Stimulated activated CD4-positive, alpha-beta T cell treated with anti-CD3 and anti-CD28 coated beads, Interleukin-4, amount 100 ng/mL, for 24 hours (primary cell): ENCODE results near the gene FAXC.
"Not testable (repeated sequence)": the region's sequence is repeated elsewhere in the genome, so short reads cannot be mapped to it uniquely, and the experiment has no call there.

ENCODE experiments used
- DNase-seq: peaks from one replicate; pipeline ENCODE4 v3.0.0-alpha.2; 2020

The FAXC gene

DNA sequence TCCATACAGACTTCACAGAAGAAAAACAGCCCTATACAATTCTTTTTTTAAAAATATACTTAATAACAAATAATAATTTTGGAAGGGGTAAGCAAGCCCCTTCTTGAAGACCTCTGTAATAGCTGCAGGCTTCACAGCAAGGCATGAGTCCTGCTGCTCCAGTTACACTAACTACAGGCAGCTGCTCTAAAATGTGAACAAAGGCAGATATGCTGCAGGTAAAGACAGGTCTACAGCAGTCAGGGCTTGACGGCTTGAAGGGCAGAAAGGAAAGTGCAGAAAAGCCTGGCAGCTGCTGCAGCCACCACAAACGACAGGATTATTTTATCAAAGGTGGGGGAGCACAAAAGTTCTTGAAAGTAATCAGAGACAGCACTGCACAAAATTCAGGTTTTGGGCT, 11.3 kb downstream of the FAXC start:
- no peak for DNase-seq

DNA sequence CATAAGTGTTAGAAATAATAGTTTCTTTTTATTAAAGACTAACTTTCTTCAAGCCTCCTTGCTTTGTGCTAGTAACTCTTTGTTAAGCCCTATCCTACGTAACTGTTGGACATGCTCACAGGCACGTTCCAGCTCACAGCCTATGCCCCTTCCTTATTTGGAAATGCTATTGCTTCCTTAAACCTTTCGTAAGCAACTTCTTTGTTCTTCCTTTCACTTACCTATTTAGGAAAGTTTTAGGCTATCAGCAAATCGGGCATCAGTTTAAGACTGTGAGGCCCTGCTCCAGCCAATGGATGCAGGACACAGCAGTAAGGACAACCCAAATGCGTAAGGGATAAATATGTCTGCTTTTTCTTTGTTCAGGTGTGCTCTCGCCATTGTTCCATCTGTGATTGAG, 14.2 kb downstream of the FAXC start:
- not testable (repeated sequence) for DNase-seq

DNA sequence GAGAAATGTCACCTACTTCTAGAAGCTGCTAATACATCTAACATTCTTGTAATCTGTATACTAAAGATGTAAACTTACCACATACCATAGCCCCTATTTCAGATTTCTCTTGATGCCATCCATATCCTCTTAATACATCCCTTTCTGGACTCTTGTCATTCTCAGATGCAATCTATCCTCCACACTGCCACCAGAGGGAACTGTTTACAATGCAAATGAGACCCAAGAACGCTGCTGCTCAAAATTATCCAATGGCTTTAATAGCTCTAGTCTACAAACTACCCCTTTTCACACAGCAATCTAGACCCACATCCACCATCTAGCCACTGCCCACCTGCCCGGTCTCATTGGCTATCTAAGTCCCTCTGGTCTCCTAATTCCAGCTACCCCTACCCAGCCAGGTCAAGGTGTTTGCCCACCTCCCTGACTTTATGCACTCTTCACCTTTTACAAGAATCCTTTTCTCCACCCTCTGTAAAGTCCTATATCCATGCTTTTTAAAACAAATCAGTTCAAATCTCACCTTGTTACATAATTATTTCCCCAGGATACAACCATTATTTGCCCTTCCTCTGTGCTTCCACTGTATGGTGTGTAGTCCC, 14.8 kb downstream of the FAXC start:
- no peak for DNase-seq

DNA sequence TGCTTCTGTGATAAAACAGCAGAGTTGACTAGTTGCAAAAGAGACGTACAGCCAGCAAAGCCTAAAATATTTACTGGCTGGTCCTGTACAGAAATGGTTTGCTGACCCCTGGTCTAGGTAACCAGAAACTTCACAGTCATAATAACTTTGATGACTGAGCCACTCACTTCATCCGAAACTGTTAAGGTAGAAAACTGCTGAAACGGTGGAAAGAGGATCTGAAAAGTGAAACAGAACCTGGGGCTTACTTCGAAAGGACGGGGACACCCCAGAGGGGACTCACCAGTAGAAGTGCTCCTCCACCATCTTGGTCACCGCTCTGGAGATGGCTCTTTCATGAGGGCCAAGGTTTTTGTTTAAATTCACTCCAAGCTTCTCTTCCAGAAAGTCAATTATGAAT, 16.4 kb downstream of the FAXC start:
- no peak for DNase-seq

DNA sequence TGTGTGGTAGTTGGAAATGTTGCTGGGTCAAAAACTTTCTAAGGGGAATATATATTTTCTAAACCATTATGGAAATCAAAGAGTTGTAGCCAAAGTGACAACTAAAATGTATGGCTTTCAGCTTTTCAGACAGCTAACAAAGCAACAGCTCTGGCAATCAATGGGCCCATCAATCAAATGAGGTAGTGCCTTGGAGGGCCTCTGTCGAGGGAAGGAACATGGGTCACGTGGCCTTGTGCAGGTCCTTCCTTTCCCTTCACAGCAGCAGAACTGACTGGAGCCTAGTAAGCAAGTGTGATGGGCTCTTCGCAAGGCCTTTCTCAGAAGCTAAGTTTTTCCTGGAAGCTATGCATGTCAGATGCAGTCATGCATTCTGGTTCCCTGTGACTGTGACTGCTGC, 17.9 kb downstream of the FAXC start:
- no peak for DNase-seq

DNA sequence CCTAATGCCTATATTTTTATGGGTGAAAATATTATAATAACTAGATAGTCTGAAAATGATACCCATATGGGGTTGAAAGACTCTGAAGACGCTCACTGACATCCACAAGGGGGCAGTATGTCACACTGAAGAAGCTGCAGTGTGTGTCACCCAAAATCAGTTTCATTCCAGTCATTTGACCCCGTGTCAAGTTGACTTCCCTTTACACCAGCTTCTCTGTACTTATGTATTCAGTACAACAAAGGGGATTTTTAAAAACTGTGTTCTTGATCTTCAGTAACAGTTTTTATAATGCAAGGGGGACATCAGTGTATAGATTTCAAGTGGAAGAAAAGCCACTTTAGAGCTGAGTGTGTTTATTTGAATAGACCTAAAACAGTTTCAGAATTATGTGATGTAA, 19.3 kb downstream of the FAXC start:
- DNase-seq: peak; percentile 68

DNA sequence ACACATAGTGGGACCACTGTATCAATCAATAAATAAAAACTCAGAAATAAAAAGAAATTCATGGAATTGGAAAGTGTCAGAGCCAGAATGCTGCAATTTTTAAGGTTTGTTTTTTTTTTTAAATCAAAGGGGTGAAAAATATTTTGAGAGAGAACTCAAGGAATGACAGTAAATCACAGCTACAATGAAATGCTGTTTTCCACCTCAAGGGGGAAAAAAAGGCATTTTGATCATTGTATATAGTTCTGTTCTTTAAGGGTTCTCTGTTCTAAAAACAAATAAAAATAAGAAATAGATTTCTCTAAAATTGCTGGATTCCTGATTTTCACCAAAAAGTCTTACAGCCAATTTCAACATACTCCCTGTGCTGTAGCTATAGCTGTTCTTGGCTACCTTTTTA, 24.5 kb downstream of the FAXC start:
- no peak for DNase-seq

DNA sequence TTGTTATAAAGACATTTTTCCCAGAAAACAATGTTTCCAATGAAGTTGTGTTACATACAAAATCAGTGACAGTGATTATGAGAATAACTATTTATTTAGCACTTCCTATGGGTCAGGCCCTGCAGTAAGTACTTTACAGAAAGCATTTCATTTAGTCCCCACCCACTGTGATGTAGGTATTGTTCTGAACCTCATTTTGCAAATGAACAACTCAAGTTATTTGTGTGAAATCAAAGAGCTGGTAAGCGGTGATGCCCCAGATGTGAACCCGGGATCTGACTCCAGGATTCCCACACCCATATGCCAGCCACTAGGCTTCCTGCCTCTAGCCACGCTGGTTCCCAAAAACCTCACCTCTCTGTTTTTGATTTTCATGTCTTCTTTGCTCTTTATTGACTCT, 30.9 kb downstream of the FAXC start:
- DNase-seq: no peak

DNA sequence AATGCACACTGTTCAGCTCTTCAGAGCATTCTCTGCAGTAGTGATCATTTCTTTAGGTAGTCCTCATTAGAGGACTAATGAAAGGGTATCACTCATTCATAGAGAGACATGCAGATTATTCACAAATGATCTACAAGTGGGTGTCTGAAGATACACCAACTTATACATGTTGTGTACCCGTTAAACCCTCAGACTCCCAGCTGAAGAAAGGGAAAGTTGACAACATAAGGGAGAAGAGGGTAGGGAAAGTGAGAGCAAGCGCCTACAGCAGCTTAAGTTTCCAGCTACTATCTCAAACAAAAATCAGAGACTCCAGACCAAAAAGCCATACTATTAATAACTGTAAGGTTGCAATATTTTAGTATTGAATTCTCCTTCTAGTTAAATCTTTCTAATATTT, 37.1 kb downstream of the FAXC start:
- DNase-seq: no peak

DNA sequence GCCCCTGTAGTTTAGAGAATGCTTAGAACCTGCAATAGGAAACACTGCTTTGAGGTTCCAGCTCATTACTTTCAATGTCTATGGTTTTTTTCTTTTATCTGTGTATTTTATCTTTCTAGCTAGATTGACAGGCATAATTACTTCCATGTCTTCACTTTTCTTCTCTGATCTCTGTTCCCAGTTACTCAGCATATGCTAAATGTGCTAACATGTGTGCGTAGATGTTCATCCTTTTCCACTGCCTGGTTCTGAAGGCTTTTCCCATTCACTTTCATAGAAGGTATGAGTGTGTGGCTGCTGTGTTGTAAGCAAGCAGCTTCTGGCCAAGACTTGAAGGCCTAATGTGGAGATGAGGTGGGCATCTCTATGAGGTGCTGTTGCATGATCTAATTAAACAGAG, 38.9 kb downstream of the FAXC start:
- no peak for DNase-seq

DNA sequence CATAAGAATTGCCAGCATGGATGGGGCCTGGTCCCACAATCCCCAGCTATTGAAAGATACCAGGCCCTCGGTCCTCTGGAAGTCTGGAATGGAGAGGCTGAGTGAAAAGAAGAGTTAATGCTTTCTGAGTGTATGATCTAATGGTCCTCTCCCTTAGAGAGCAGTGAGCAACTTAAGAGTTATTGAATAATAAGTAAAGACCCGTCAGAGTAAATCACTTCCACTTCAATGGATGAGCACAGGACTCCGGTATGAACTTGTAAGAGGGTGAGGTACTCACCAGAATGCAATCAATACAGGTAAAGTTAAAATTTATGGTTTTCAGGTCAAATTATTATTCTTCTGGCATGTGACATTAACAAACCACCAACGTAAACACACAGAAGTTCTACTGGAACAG, 39.9 kb downstream of the FAXC start:
- no peak for DNase-seq

DNA sequence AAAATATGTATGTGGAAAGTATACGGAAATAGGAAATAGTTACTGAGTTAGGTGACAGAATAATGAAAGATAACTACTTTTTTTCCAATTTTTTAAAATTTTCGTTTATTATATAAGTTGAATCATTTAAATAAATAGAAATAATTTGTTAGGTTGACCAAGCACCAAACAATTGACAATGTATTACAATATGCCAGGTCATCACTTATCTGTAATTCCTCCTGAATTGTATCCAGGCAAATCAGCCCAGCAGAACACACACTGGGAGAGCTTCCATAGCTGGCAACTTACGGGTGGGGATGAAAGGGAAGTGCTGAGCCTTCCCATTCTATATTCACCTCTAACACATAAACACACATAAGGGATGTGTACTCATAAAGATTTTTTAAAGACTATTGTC, 40.7 kb downstream of the FAXC start:
- DNase-seq: no peak

DNA sequence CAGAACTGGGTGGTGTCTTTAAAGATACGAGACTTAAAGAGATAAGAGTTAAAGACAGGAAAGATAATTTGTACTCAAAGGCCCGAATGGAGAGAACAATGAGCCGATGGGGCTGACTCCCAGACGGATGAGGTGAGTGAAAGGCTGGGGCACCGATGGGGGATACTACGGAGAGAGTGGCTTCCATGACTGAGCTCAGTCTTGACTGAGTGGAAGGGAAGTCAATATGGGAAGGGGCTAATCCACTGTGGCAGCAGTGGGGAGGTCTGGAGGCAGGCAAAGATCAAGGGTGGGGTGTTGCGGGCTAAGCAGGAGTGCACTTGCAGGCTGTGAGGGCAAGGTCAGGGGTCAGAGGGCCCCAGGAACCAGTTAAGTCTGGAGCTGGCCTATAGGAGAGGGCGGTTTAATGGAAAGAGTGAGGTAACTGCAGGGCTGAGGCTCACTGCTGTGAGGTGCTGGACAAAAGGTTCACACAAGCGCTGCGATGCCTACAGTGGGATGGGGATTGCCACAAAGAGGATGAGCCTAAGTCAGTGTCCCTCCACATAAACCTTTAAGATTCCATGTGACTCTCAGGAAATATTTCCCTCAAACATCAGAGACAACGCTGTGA, 42.1 kb downstream of the FAXC start:
- DNase-seq: no peak

DNA sequence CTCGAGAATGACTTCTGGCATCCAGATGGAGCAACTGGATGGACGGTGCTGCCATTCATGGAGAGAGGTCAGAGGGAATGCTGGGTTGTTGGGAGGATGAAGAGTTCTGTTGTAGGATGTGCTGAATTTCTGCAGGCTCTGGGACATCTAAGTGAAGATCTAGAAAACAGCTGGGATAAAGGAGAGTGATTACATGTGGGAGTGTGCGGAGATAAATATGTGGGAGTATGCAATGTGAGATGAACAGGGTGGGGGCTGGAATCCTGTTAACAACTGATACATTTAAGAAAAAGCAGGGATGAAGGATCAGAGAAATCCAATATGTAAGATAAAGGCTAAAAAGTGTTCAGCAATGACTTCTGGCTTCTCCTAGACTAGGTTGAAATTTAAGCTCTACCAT, 43.1 kb downstream of the FAXC start:
- DNase-seq: no peak

DNA sequence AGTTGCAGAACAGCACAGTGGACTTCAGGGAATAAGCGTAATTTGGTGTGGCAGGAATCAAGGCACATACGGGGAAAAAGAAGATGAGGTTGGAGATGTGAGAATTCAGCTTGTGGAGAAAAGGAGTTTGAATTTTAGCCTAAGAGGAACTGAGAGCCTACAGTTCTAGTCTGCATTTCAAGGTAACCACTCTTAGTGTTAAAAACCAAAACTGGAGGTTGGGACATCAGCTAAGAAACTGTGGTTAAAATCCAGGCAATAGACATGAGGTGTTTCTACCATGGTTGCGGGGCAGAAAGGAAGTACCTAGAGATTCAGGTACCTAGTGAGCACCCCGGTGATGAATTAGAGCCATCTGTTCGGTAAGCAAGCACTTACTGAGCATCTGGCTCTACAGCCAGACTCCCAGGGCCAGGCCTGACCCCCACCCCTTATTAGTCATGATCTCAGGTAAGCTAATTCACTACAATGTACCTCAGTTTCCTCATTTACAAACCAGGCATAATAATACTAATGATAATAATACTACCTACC, 44.4 kb downstream of the FAXC start:
- DNase-seq: no peak

DNA sequence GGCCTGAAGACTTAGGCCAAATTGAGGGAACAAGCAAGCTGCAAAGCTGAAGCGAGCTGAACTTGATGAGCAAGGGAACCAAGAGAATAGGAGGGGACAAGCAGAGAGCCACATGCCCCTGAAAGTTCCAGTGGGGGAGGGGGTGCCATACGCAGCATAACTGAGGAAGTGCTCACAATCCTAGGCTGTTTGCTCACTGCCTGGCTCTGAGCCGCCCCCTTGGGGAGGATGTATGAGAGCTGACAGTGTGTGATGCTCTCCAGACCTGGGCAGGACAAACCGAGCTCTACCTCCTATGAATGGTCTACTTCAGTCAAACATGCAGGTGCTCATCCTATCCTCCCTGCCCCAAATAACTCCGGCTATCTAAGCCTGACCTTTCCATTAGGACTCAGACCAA, 52.1 kb downstream of the FAXC start:
- DNase-seq: no peak

DNA sequence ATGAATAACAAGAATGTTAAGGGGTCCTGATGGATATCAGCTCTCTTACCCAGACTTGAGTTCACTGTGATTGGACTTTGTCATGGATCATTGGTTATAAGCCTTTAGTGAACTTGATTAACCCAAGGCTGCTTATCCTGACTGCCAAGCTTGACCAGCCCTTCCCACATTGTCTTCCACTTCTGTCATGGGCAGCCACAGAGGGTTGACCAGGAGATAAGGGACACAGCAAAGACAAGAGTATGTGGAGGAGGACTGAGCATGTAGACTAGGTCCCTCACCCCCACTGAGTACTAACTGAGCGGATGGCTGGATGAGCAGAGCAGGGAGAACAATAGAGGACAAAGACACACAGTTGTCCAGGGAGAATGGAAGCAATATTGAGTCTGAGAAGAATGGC, 52.5 kb downstream of the FAXC start:
- DNase-seq: no peak

DNA sequence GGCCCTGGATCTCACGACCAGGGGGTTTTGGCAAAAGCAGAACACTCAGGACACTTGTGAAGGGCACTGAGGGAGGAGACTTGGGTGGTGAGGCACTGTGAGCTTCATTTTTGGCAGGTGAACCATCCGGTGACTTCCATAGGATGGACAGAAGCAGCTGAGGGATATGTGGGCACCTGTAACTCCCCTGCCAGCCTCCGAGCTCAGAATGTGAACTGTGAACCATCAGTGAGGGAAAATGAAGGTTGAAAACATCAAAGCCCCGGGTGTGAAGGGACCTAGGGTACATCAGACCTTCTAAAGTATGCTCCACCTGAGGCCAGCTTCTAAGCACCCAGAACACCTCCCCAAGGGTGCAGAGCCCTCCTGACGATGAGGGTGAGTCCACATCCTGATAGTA, 53.2 kb downstream of the FAXC start:
- DNase-seq: no peak

DNA sequence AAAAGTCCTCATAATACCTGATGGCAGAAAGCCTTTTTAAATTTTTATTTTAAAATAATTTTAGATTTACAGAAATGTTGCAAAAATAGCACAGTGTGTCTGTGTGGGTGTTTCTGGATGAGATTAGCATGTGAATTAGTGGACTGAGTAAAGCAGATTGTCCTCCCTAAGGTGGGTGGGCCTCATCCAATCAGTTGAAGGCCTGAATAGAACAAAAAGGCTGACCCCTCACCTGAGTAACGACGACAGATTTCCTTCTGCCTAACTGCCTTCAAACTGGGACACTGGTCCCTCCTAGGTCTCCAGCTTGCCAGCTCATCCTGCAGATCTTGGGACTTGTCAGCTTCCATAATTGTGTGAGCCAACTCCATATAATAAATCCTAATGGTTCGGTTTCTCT, 54.2 kb downstream of the FAXC start:
- DNase-seq: no peak

DNA sequence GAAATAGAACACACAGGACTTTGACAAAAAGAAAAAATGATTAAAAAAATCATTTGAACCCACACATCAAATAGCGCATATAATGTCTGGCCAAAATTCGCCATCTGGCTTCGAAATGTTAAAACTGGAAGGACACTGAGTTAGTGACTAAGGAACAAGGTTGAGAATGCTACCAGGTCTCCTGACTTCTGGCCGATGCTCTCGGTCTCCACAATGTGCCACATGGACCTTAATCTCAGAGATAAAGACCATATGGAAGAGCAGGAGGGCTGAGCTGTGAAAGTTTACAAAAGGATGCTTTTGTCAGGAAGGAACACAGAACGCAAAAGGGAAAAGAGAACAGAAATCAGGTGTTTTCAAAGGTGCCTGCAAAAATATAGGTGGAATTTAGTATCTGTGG, 54.7 kb downstream of the FAXC start:
- DNase-seq: no peak

DNA sequence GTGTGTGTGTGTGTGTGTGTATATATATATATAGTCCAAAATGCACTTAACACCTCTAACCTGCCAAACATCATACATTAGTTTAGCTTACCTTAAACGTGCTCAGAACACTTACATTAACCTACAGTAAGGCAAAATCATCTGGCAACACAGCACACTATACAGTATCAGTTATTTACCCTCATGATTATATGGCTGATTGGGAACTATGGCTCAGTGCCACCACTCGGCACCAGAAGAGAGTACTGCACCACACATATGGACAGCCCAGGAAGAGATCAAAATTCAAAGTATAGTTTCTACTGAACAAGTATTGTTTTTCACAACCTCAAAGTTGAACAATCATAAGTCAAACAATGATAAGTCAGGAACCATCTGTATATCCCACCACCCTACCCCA, 59.8 kb downstream of the FAXC start:
- DNase-seq: no peak

DNA sequence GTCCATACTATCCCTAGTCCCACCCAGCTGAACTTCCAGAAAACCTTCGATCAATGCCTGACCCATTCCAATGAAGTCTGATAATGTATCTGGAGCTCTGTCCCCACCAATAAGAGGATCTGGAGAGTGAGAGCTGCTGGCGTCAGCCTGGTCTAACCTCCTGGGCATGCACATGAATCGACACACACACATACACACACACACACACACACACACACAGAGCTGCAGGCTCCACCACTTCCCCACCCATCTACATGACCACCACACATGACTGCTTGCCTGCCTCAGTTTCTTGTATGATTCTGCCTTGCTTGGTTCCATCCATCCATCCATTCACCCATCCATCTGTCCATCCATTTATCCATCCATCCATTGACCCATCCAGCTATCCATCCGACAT, 60.8 kb downstream of the FAXC start:
- DNase-seq: no peak

DNA sequence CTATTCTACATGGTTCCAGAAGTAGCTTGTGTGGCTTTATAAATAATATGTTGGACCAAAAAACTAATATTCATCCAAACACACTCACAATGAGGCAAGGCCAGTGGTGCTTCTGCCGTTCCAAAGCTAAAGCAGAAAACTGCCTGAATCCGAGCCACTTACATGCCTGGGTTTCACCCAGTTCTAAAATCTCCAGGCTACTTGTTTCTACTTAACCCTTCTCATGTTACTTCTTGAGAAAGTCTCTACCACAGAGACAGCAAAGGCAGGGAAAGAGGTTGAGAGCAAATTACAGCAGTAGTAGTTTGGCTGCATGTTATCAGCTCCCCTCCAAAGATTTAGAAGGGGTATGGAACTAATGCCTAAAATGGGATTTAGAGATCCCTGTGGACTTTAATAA, 62.0 kb downstream of the FAXC start:
- no peak for DNase-seq

DNA sequence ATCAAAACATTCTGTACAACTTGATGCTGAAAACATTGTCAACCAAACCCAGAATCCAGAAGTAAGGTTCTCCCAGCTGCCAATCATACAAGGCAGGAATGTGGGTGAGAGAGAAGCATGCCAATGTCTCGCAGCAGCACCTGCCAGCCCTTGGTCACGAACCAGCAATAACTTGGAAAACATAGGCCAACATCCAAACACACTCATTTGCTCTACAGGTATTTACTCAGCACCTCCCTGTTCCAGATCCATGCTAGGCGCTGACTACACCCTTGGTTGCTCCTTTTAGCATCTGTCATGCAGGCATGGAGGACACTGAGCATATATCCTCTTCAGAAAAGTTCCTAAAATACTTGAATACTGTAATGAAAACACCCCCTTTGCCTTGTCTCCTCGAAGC, 63.6 kb downstream of the FAXC start:
- DNase-seq: no peak

DNA sequence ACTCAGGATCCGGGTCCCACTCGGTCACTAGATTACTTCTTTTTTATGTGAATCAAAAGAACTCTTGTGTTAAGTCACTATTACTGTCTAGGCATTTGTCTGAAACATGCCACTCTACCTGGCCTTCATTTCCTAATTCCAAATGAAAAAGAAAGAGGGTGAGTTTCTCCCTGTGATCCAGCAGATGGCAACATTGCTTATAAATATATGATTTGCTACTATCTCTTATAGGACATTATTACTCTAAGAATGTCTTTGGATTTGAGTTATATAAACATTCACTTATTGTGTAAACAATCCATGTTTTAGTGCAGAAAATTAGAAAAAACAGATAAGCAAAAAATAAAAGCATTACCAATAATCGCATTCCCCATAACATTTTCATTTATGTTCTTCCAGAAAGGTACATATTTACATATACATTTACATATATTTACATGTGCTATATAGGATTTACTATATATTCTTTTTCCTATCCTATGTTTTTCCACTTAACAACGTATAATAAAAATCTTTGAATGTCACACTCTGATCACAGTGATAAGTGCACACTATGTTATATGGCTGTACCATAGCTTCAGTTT, 66.9 kb downstream of the FAXC start:
- no peak for DNase-seq
